SU-DHL-6 (cell line): Measurements from ENCODE around the gene RBBP4.

ENCODE experiments used
- CTCF ChIP-seq: fragments of 200-600 bp; sonication (generic); IDR thresholded peaks from one replicate; pipeline ENCODE4 v1.5.1; 2017; ENCODE audit warnings: antibody characterized with exemption, mild to moderate bottlenecking, low read length, moderate library complexity; ENCODE audit not compliant: insufficient read depth, poor library complexity, severe bottlenecking
- EZH2phosphoT487 ChIP-seq: fragments of 200-600 bp; sonication (generic), shearing (Covaris generic); conservative IDR thresholded peaks from 2 replicates; pipeline ENCODE4 v1.6.1; 2018; ENCODE audit warnings: mild to moderate bottlenecking, antibody characterized with exemption, low read length, moderate library complexity, mixed read lengths

- TF ChIP-seq CTCF (no peak), EZH2phosphoT487 (no peak)
These were observed 63.3 kb downstream of the RBBP4 start for GRCh38 chr1:32714277-32714676.
